ENCODE data around the gene C1orf226.

Gene C1orf226

GRCh38 chr1:162366149-162366548, 15.4 kb upstream of the C1orf226 start:
- DNase-seq (ENCODE audit: low read depth), result no peak

GRCh38 chr1:162366671-162367070, 14.9 kb upstream of the C1orf226 start:
- DNase-seq (ENCODE audit: low read depth), result no peak

DNA sequence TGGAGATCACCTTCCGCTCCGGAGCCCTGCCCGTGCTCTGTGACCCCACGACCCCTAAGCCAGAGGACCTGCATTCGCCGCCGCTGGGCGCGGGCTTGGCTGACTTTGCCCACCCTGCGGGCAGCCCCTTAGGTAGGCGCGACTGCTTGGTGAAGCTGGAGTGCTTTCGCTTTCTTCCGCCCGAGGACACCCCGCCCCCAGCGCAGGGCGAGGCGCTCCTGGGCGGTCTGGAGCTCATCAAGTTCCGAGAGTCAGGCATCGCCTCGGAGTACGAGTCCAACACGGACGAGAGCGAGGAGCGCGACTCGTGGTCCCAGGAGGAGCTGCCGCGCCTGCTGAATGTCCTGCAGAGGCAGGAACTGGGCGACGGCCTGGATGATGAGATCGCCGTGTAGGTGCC, 14.5 kb upstream of the C1orf226 start:
- no peak for DNase-seq (ENCODE audit: low read depth)

GRCh38 chr1:162367772-162368171, 13.8 kb upstream of the C1orf226 start:
- no peak for DNase-seq (ENCODE audit: low read depth)

GRCh38 chr1:162368451-162368850, 13.1 kb upstream of the C1orf226 start:
- DNase-seq (ENCODE audit: low read depth), result no peak

DNA sequence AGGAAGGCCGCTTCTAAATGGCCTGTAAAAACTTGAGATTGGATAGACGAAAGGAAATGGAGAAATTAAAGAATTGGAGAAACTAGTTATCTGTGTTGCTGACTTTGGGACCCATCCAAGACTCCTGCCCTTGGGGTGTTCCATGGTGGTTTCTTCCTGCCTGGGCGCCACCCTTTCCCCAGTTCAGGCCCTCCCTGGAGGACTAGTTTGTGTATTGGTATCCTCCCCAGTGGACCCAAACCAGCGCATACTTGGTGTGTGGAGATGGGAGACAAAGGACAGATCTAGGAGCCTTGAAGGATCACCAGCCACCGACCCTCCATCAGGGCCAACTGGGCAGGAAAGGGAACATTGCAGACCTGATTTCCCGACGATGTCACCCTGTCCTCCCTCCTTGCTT, 12.0 kb upstream of the C1orf226 start:
- no peak for DNase-seq (ENCODE audit: low read depth)

- no peak for DNase-seq (ENCODE audit: low read depth)
These were observed 11.4 kb upstream of the C1orf226 start for GRCh38 chr1:162370161-162370560.

- DNase-seq (ENCODE audit: low read depth), result no peak
These were observed 10.8 kb upstream of the C1orf226 start for GRCh38 chr1:162370721-162371120.

GRCh38 chr1:162371611-162372010, 9.9 kb upstream of the C1orf226 start:
- DNase-seq (ENCODE audit: low read depth), result no peak

GRCh38 chr1:162372159-162373071, 9.1 kb upstream of the C1orf226 start:
- no peak for DNase-seq (ENCODE audit: low read depth)

DNA sequence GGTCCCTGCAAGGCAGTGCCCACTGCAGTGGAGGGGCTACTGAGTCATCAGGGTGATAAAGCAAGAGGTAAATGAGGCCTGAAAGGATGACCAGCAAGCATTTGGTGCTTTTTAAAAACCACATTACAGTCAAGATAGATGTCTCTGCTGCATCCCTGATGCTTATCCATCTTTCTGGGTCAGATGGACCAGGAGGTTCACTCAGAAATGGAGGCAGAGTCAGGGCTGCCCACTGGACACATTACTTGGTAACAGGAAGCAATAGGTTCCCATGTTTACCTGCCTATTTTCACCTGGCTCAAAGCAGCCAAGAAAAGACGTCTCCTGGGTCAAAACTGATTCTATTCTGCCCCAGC, 8.5 kb upstream of the C1orf226 start:
- DNase-seq (ENCODE audit: low read depth), result no peak

DNA sequence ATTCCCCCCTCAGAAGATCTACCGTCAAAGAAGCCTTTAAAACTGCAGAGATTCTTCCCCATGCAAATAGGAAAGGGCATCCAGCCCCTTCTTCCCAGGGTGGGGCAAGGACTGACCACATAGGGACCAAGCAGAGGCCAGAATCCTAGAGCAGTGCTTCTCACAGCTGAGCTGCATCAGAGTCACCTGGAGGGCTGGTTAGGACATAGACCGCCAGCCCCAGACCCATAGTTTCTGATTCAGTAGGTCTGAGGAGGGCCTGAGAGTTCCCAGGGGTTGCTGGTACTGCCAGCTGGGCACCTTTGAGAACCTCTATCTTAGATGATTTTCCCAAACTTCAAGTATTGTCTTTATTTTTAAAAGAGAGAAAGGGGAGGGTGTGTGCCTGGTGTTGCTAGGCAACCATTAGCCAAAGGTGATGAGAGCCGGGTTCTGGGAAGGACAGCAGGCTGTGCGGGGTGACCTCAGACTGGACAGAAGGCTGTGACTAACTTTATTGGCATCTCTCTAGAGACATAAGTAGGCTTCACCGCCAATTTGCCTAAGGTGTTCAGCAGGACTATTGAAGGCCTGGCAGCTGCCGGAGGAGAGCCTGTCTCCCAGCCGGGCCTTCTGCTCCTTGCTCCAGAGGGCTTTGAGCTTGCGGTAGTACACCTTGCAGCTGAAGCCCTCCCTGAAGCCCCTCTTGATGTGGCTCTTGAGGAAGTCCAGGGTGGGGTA, 7.8 kb upstream of the C1orf226 start:
- no peak for DNase-seq (ENCODE audit: low read depth)

- no peak for DNase-seq (ENCODE audit: low read depth)
These were observed 7.1 kb upstream of the C1orf226 start for GRCh38 chr1:162374406-162374805.

- no peak for DNase-seq (ENCODE audit: low read depth)
These were observed 6.1 kb upstream of the C1orf226 start for GRCh38 chr1:162375463-162375862.

DNA sequence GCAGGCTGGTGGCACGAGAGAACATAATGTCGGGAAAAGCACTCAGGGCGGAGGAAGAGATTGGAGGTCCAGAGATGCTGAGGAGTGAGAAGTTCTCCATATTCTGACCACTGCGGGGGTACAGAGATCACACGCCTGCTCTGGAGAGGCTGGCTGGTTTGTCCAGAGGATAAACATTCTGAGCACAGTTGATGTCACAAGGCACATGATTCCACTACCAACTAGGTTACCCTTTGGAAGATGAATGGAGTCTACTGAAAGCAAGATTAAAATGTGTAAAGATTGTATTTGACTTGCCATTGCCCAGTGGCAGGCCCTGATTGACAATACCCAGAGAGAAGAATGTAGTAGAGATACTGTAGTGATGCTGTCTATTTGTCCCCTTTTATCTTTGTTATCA, 4.8 kb upstream of the C1orf226 start, which contains the start of gene SPATA46:
Gene SPATA46, minus strand, starts transcription at position 164 of the 400 bp plus-strand sequence. Its CDS starts 64 bp downstream, at position 100.
- DNase-seq (ENCODE audit: low read depth), result no peak

- no peak for DNase-seq (ENCODE audit: low read depth)
These were observed 1.3 kb upstream of the C1orf226 start for GRCh38 chr1:162380061-162380846.

DNA sequence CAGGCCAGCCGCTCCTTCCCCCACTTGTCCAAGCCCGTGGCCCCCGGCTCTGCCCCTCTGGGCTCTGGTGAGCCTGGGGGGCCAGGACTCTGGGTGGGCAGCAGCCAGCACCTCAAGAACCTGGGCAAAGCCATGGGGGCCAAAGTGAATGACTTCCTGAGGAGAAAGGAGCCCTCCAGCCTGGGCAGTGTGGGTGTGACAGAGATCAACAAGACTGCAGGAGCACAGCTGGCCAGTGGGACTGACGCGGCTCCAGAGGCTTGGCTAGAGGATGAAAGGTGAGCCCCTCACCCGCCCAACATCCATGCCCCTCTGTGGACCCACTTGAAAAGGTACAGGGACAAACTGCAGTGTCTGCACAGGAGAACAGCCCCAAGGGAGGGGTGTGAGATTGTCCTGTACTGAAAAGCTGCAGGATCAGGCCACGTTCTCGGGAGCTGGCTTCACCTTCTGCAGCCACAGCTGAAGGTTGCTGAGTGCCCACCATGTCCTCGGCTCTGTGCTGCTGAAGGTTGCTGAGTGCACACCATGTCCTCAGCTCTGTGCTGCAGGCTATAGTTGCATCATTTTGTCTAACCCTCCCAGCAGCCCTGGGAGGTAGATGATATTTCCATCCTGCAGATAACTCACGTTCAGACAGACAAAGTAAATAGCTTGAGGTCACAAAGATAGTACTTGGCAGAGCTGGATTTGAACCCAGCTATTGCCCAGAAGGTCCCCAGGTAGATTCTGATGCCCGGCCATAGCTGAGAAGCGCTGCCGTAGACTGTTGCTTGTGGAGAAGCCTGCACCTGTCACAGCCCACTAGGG, 618 bp downstream of the C1orf226 start:
- DNase-seq (ENCODE audit: low read depth), result no peak

GRCh38 chr1:162383091-162383490, 1.6 kb downstream of the C1orf226 start:
- DNase-seq (ENCODE audit: low read depth), result no peak

DNA sequence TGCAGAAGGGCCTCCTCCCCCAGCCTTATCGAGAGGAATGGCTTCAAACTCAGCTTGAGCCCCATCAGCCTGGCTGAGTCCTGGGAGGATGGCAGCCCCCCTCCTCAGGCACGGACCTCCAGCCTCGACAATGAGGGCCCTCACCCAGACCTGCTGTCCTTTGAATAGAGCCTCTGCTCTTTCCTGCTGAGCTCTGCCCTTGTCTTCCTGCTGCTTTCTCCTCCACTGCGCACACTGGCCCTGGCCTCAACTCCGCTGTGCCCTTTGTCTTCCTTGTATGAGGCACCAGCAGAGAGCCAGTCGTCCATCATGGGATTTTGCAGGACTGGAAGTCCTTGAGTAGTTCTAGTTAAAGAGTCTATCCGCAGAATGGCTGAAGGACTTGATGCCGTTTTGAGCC, 2.0 kb downstream of the C1orf226 start:
- DNase-seq (ENCODE audit: low read depth), result no peak

GRCh38 chr1:162384116-162384515, 2.6 kb downstream of the C1orf226 start:
- no peak for DNase-seq (ENCODE audit: low read depth)

DNA sequence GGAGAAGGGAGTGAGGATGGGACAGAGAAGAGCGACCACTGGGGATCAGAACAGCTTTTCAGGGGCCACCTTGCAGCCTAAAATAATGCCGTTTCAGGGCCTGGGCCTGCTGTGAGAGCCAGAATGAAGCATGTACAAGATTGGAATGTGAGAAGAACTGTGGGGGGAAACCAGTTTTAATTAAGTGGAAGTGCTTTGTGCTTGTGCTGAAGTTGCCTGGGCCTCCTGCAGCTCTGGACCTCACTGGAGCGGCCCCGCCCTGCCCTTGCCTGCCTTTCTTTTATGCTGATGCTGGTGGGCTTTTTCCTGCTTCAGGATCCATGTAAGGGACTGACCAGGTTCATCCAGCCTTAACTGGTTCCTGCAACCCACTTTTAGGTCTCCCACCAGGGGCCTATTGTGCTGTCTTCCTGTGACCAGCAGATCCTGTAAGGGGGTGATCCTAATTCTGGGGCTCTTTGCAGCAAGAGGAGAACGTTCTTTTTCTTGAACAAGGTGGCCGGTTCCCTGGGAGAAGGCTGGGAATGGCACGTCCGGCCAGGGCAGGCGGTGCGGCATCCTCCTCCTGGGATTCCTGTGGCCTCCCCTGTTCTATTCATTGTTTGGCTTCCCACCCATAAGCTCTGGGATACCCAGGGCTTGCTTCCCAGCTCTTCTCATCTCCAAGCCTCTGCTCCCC, 3.2 kb downstream of the C1orf226 start:
- no peak for DNase-seq (ENCODE audit: low read depth)

All from fibroblast of gingiva (primary cell).